GM12864 (cell line): ENCODE measurements around the gene RCCD1.

Experiments used
- DNase-seq: peaks from one replicate; pipeline ENCODE4 v3.0.0-alpha.2; 2011; ENCODE audit warnings: low read depth
- H3K4me3 ChIP-seq: 2 replicates; pipeline ENCODE4 v1.5.1; 2011; ENCODE audit warnings: mild to moderate bottlenecking, low read depth, low read length, control low read depth
- CTCF ChIP-seq: IDR thresholded peaks from 2 replicates; pipeline ENCODE4 v1.5.1; 2011; ENCODE audit warnings: low read depth, mild to moderate bottlenecking, moderate library complexity, low read length, control low read depth, inconsistent platforms; ENCODE audit errors: missing control alignments

RCCD1 gene

DNA sequence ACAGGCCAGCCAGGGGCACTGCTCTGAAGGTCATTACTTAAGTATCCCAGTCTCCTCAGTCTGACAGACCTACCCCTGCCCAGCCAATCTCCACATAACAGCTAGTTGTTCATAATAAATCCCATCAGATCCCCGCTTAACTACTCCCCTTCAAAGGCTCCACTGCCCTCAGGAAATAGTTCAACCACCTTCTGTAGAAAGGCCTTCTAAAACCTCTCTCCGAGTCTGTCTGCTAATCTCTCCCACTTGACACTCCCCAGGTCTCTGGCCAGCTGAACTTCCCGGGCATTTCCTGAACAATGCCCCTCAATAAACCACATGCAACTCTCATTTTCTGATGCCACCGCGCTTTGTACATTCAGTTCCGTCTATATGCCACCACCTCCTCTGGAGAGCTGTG is 33.6 kb downstream of the RCCD1 start:
- TF ChIP-seq CTCF, result no peak
- DNase-seq, result no peak
- peak overlapping the region; percentile 47 for H3K4me3 ChIP-seq

GRCh38 chr15:90989040-90989768 is 34.5 kb downstream of the RCCD1 start:
- H3K4me3 ChIP-seq, result peak overlapping the region; percentile 3; the same call in 1 of the 2 replicates
- TF ChIP-seq CTCF, result no peak
- DNase-seq, result no peak

- TF ChIP-seq CTCF, result no peak
- DNase-seq, result no peak
These were observed 35.8 kb downstream of the RCCD1 start for GRCh38 chr15:90990446-90990845.

DNA sequence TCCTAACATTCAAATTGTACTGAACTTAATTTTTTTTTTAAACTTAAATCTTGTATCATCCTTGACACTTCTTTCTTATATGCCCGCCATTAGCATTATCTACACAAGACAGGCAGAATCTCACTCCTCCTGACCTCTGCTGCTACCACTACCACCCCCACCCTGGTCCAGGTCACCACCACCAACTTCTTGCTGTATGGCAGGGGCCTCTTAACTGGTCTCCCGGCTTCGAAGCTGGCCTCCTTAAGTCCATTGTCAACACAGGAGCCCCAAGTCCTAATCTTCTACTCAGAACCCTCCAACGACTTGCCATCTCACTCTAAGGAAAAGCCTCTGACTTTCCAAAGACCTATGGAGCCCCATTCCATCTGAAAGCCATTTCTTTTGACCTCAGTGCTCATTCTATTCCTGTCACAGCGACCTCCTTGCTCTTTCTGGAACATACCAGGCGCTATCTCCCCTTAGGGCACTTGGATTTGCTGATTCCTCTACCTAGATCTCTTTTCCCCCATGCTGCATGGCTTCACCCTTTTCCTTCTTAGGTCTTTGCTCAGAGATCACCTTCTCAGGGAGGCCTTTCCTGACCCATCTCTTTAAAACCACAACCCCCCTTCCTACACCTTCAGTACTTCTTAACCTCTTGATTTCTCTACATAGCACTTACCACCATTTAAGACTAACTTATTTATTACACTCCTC is 37.1 kb downstream of the RCCD1 start:
- H3K4me3 ChIP-seq, result no peak overlapping the region; the same call in 1 of the 2 replicates
- TF ChIP-seq CTCF, result no peak
- no peak for DNase-seq

More at GRCh38 chr15:90990446-90990845, 35.8 kb downstream of the RCCD1 start:
- H3K4me3 ChIP-seq, result no peak overlapping the region

- DNase-seq, result no peak
- TF ChIP-seq CTCF, result no peak
- peak overlapping the region; percentile 100 for H3K4me3 ChIP-seq
These were observed 39.4 kb downstream of the RCCD1 start for GRCh38 chr15:90994059-90994416.

GRCh38 chr15:90994417-90995311 is 40.0 kb downstream of the RCCD1 start, which contains the start of gene PRC1:
Gene PRC1, minus strand, starts transcription at chr15:90994535. Its CDS starts 118 bp downstream, at chr15:90994417.
- peak within 1 kb of the TSS; percentile 100 for H3K4me3 ChIP-seq
- peak; percentile 84 for DNase-seq
- no peak for TF ChIP-seq CTCF
